HuH-7.5 (cell line): ENCODE measurements around the gene BCAS3.

Experiments used
- DNase-seq: peaks from one replicate; pipeline ENCODE4 v3.0.0; 2011; ENCODE audit warnings: low spot score

The BCAS3 gene

DNA sequence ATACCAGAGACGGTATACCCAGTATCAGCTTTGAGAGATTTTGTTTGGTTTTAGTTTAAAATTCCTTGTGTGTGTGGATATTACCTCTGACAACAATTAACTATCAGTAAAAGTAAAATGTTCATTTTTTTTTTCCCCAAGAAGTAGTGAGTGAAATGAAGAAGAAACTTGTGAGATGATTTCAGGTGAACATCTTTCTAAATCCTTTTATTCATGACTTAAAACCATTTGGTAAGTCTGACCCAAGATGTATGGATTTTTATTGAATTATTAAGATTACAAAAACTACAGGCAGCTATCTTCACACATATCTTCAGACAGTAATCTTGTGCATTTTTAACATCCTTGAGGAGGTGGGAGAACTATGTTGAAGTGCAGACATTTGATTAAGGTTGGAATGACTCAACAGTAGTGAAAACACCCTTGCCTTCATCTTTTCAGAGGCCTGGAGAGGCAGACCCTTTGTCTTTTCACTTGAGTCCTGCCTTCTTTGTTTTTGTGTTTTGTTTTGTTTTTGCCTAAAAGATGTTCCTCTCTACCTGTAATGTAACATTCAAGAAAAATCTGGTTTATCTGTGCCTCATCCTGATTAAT is 481.7 kb downstream of the BCAS3 start:
- DNase-seq = no peak

GRCh38 chr17:61160204-61160603 is 482.6 kb downstream of the BCAS3 start:
- DNase-seq = no peak

DNA sequence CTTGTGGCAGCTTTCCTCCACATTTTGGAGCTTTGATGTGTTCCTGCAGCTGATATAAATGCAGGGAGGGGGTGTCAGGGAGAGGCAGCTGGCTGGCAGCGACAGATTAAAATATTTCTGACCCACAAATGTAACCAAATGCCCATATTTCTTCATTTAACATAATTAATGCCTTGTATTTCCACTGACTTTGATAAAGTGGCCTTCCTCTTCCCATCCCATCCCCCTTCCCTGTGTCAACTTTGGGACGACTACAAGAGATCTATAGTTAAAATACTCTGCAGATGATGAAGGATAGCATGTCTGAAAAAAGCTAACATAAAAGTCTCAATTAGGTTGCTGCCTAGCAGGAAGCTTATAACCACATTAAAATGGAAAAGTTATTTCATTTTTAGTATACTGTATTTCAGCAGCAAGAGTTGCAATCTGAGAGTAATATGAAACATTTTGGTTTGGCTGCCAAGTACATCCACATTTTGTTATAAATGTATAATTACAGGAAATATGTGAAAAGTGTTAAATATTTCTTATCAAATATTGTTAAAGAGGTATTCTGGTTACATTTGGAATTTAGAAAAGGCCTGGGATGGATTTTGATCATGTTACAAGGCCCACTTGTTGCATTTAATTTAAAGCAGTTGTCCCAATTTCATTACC is 483.3 kb downstream of the BCAS3 start:
- no peak for DNase-seq

- no peak for DNase-seq
These were observed 484.0 kb downstream of the BCAS3 start for GRCh38 chr17:61161615-61162134.

- DNase-seq = no peak
These were observed 486.9 kb downstream of the BCAS3 start for GRCh38 chr17:61164517-61164916.

- DNase-seq = no peak
These were observed 489.4 kb downstream of the BCAS3 start for GRCh38 chr17:61167075-61167474.

- no peak for DNase-seq
These were observed 490.9 kb downstream of the BCAS3 start for GRCh38 chr17:61168506-61168905.

- no peak for DNase-seq
These were observed 496.7 kb downstream of the BCAS3 start for GRCh38 chr17:61174310-61174709.

DNA sequence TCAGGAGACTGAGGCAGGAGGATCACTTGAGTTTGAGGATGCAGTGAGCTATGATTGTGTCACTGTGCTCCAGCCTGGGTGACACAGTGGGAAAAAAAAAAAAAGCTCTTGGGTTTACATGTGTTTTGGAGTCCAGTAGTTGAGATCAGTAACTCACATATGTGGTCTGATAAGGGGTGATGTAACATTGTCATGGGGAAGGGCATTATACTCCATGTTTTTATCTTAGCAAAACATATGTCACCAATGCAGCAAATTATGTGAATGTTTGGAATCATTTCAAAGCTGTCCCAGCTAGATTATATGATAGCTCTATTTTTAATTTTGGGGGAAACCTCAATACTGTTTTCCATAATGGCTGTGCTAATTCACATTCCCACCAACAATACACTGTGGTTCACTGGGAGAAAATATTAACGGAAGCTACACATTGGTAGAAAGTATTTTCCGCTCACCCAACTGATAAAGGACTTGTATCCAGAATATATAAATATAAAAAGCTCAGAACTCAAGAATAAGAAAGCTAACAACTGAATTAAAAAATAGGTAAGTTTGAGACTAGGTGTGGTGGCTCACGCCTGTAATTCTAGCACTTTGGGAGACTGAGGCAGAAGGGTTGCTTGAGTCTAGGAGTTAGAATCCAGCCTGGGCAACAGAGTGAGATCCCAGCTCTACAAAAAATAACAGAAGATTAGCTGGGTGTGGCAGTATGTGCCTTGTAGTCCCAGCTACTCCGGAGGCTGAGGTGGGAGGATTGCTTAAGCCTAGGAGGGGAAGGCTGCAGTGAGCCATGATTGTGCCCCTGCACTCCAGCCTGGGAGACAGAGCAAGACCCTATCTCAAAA is 497.9 kb downstream of the BCAS3 start:
- no peak for DNase-seq

- no peak for DNase-seq
These were observed 499.7 kb downstream of the BCAS3 start for GRCh38 chr17:61177351-61177750.

DNA sequence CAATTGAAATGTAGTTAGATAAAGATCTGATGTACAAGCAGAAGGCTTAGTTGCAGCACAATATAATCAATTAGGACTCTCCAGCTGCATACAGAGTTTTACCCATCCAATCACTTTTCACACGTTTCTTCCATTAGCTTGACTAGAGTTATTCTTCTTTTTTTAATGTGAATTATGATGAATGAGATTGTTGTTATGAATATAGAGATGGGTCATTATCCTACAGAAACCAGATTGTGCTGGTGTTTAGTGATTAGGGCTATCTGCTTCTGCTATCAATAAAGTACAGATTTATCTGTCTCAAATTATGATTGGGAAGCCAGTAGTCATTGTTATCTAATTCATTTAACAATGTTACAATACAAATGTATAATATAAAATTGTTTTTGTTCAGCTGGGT is 500.6 kb downstream of the BCAS3 start:
- DNase-seq = no peak

GRCh38 chr17:61179380-61179806 is 501.7 kb downstream of the BCAS3 start:
- no peak for DNase-seq

- DNase-seq = no peak
These were observed 506.1 kb downstream of the BCAS3 start for GRCh38 chr17:61183793-61184192.

DNA sequence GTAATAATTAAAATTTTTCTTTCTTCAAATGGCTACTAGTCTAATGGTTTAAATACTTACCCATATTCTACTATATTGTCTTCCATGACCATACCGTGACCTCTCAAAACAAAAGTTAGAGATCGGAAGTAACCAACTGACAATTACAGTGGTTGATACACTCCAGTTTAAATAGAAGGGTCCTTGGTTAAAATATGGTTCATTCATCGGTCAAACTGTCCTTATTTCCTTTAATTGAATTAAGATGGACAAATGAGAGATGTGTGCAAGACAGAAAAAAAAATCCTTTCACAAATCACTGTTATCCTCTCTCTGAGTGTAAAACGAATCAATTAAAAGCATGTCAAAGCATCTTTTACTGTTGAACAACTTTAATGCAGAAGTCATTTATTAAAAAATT is 507.7 kb downstream of the BCAS3 start:
- no peak for DNase-seq

GRCh38 chr17:61187038-61187437 is 509.4 kb downstream of the BCAS3 start:
- no peak for DNase-seq

- DNase-seq = no peak
These were observed 510.4 kb downstream of the BCAS3 start for GRCh38 chr17:61188081-61188480.

GRCh38 chr17:61189968-61190367 is 512.3 kb downstream of the BCAS3 start:
- no peak for DNase-seq

DNA sequence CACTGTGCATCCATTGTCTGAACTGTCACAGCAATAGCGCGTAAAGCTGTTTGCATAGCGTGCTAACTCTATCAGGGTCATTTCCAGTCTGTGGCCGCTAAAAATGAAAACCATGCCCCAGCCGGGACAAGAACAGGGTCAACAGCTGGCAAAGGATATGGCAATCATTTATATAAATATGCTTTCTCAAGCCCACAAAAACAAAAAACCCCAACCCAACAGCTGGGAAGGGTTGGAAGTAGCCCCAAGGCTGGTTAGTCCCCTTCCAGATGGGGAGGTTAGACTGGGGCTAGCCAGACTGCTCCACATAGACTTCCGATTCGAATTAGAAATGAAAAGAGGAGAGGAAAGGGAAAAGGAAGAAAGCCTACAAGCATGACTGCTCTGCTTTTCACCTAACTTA is 518.7 kb downstream of the BCAS3 start:
- DNase-seq = no peak

DNA sequence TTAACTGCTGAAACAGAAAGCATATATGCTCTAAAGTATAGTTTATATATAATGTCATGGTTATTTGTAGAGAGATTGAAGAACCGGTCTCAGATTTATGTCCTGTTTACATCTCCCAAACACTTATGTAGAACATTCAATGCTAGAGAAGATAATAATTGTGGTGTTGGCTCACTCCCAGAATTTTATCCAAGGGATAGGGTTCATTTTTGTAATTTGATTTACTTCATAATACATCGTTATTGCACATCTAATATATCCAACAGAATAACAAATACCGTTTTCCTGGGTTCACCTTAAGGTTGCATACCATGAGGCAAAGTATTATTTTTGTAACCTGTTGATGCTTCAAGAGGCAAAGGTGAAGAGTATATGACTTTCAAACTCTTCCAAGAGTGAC is 519.1 kb downstream of the BCAS3 start:
- DNase-seq = no peak

GRCh38 chr17:61199431-61200338 is 522.0 kb downstream of the BCAS3 start:
- no peak for DNase-seq

DNA sequence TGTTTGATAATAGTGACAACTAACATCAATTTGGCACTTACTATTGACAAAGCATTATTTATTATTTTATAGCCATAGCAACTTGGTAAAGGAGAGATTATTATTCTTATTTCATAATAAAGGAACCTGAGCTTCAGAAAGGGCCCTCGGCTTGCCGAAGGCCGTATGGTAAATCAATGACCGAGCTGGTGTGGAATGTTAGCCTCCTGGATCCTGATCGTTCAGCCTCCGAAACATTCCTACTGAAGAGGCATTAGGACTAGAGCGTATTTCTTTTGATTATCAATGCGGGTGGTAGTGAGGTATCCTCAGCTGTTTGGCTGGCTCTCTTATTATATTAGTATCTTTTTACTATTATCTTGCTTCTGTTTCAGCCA is 522.7 kb downstream of the BCAS3 start:
- no peak for DNase-seq

DNA sequence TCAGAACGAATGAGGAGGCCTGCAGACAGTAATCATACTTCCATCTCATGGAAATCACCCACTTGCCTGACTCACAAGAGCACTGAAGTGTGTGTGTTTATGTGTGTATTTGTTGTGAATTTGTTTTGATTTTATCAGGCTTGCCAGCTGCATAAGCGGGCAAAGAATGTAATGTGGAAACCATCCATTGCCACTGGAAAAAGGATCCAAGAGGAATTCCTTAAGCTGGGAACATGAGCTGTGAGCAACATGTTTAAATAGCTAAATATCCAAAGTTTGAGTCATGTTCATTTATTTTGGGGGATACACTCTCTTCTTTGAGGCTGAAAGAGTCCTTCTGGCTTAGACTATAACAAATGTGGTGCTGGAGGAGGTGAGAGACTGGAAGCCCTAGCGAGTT is 523.6 kb downstream of the BCAS3 start:
- no peak for DNase-seq
